Measurements from ENCODE around the gene TSPY8.
"Not testable (repeated sequence)": the region's sequence is repeated elsewhere in the genome, so short reads cannot be mapped to it uniquely, and the experiment has no call there.

The TSPY8 gene, protein sequence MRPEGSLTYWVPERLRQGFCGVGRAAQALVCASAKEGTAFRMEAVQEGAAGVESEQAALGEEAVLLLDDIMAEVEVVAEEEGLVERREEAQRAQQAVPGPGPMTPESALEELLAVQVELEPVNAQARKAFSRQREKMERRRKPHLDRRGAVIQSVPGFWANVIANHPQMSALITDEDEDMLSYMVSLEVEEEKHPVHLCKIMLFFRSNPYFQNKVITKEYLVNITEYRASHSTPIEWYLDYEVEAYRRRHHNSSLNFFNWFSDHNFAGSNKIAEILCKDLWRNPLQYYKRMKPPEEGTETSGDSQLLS

DNA sequence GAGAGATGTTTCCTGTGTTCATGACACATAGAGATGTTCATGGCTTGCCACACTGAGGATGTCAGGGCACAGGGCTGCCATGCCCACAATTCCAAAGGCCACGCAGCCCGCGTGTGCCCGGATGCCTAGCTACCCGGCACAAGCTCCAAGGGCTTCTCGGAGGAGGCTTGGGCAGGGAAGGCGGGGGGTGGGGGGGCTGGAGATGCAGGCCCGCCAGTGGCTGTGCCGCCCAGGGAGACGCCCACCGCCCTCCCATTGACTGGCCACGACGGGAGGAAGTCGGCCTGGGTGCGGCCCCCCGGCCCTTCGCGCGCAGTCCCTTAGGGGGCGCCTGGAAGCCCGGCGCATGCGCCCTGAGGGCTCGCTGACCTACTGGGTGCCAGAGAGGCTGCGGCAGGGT is at the start of gene TSPY8:
Gene TSPY8 (plus strand): TSS at position 301 of the 400 bp plus-strand sequence. CDS start 46 bp downstream, at position 347.
- DNase-seq, result not testable (repeated sequence)

DNA sequence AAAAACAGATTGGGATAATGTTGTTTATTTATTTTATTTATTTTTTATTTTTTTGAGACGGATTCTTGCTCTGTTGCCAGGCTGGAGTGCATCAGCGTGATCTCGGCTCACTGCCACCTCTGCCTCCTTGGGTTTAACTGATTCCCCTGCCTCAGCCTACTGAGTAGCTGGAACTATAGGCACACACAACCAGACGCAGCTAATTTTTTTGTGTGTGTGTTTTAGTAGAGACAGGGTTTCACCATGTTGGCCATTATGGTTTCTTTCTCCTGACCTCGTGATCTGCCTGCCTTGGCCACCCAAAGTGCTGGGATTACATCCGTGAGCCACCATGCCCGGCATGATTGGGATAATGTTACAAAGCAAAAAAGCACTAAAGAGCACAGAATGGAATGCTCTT is 36.6 kb upstream of the TSPY8 start:
- no peak for DNase-seq

DNA sequence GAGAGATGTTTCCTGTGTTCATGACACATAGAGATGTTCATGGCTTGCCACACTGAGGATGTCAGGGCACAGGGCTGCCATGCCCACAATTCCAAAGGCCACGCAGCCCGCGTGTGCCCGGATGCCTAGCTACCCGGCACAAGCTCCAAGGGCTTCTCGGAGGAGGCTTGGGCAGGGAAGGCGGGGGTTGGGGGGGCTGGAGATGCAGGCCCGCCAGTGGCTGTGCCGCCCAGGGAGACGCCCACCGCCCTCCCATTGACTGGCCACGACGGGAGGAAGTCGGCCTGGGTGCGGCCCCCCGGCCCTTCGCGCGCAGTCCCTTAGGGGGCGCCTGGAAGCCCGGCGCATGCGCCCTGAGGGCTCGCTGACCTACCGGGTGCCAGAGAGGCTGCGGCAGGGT is 20.4 kb upstream of the TSPY8 start, which contains the start of gene TSPY4:
Gene TSPY4 (plus strand): TSS at position 301 of the 400 bp plus-strand sequence. CDS start 46 bp downstream, at position 347.
- not testable (repeated sequence) for DNase-seq

DNA sequence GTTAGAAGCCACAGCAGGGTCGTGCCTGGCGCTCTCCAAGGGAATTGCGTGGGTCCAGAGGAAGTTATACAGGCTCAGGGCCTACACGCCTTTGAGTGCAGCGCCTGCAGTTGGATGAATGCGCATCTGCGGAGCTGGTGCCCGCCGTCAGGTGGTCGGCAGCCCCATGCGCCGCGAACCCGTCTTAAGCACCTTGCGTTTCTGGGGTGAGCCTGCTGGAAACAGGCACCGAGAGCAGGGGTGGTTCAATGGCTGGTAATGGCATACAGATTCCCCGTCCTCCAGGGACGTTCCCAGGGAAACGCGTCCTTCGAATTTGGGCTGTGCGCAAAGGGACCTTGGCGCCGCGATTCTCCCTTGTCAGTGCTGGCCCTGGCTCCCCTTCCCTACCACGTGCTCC is 38.9 kb downstream of the TSPY8 start:
- not testable (repeated sequence) for DNase-seq

DNA sequence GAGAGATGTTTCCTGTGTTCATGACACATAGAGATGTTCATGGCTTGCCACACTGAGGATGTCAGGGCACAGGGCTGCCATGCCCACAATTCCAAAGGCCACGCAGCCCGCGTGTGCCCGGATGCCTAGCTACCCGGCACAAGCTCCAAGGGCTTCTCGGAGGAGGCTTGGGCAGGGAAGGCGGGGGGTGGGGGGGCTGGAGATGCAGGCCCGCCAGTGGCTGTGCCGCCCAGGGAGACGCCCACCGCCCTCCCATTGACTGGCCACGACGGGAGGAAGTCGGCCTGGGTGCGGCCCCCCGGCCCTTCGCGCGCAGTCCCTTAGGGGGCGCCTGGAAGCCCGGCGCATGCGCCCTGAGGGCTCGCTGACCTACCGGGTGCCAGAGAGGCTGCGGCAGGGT is 40.5 kb downstream of the TSPY8 start, which contains the start of gene TSPY3:
Gene TSPY3 (plus strand): TSS at position 301 of the 400 bp plus-strand sequence. CDS start 46 bp downstream, at position 347.
- not testable (repeated sequence) for DNase-seq
